ENCODE data around the gene ADAMTS8. TPM values are rescaled to one million over a fixed set of nuclear protein-coding genes. Genes with fewer than 3 reads are reported as not detected.

Gene ADAMTS8
- total RNA-seq, 6 experiments from 2014 or later: 0.11 TPM; not detected in 5

GRCh38 chr11:130431801-130432200, 3.4 kb upstream of the ADAMTS8 start:
- no peak for DNase-seq
- Histone ChIP-seq H3K36me3 (no peaks in the 10 kb centered on the region), H3K4me3 (no peak overlapping the region), H3K27me3 (peaks cover 0 to 13% of the 10 kb centered on the region in 2 donors), H3K4me1 (peaks cover 0 to 12% (median 2%) of the 10 kb centered on the region in 4 donors), H3K27ac (no peak overlapping the region), H3K9me3 (no peaks in the 10 kb centered on the region)
- TF ChIP-seq POLR2A (IDR thresholded peaks at IDR 0.05) (no peak), CTCF (IDR thresholded peaks at IDR 0.05) (no peak)
- 43% methylated on average over 3 of the region's 3 CpGs for WGBS (ENCODE audit: insufficient coverage, low coverage, low lambda C conversion rate, missing lambda C conversion rate)
- intact Hi-C loops (cut with DNase I): loop anchor here in 1 of 2 donors (10.0 kb wide), 1 partner anchor 233 kb away; no protein-coding TSS in a partner anchor
- ATAC-seq: no peak

GRCh38 chr11:130431331-130431773, 2.9 kb upstream of the ADAMTS8 start:
- no peaks in the 10 kb centered on the region for H3K36me3 ChIP-seq
- peaks cover 0 to 12% (median 2%) of the 10 kb centered on the region in 4 donors for H3K4me1 ChIP-seq
- WGBS (ENCODE audit: insufficient coverage, low coverage, low lambda C conversion rate, missing lambda C conversion rate): 13% methylated on average over 9 of the region's 10 CpGs
- intact Hi-C loops (cut with DNase I): loop anchor here in 1 of 2 donors (10.0 kb wide), 1 partner anchor 233 kb away; no protein-coding TSS in a partner anchor
- no peak overlapping the region for H3K4me3 ChIP-seq
- DNase-seq: peak in 2 of 3 donors; percentile 70 to 72
- peak; percentile 53 to 75 (median 64) for TF ChIP-seq CTCF (IDR thresholded peaks at IDR 0.05)
- TF ChIP-seq POLR2A (IDR thresholded peaks at IDR 0.05): no peak
- no peaks in the 10 kb centered on the region for H3K9me3 ChIP-seq
- ATAC-seq: peak; percentile 62 to 78 (median 76)
- peaks cover 4 to 13% of the 10 kb centered on the region in 2 donors for H3K27me3 ChIP-seq
- no peak overlapping the region for H3K27ac ChIP-seq

- TF ChIP-seq CTCF (IDR thresholded peaks at IDR 0.05) (no peak), POLR2A (IDR thresholded peaks at IDR 0.05) (no peak)
- DNase-seq (no peak), ATAC-seq (no peak)
- Histone ChIP-seq H3K27ac (no peak overlapping the region), H3K4me1 (peaks cover 0 to 12% (median 2%) of the 10 kb centered on the region in 4 donors), H3K9me3 (no peaks in the 10 kb centered on the region), H3K4me3 (no peak overlapping the region), H3K36me3 (no peaks in the 10 kb centered on the region), H3K27me3 (peaks cover 6 to 13% of the 10 kb centered on the region in 2 donors)
- intact Hi-C loops (cut with DNase I): loop anchor here (5.0 to 10.0 kb wide), 3 partner anchors 215 to 432 kb away; no protein-coding TSS in a partner anchor
- 39% methylated on average over 3 of the region's 3 CpGs for WGBS (ENCODE audit: insufficient coverage, low coverage, low lambda C conversion rate, missing lambda C conversion rate)
Observed at GRCh38 chr11:130429983-130430382, 1.6 kb upstream of the ADAMTS8 start.

- intact Hi-C loops (cut with DNase I): loop anchor here in 1 of 2 donors (5.0 to 10.0 kb wide), 2 partner anchors 214 to 433 kb away; no protein-coding TSS in a partner anchor
- Histone ChIP-seq H3K9me3 (no peaks in the 10 kb centered on the region), H3K27me3 (peaks cover 6 to 13% of the 10 kb centered on the region in 2 donors), H3K27ac (no peak overlapping the region), H3K36me3 (no peaks in the 10 kb centered on the region), H3K4me1 (peaks cover 0 to 12% (median 2%) of the 10 kb centered on the region in 4 donors), H3K4me3 (no peak overlapping the region)
- ATAC-seq: no peak
- TF ChIP-seq POLR2A (IDR thresholded peaks at IDR 0.05): no peak
- TF ChIP-seq CTCF (IDR thresholded peaks at IDR 0.05): no peak
- no peak for DNase-seq
- WGBS (ENCODE audit: insufficient coverage, low coverage, low lambda C conversion rate, missing lambda C conversion rate): 50% methylated on average over 1 of the region's 2 CpGs
Observed at GRCh38 chr11:130429120-130429681, 792 bp upstream of the ADAMTS8 start.

Data from right lobe of liver (tissue), 6 donors.